GM21529 (cell line): ENCODE data around the gene NPEPPS.
"Not testable (repeated sequence)": the region's sequence is repeated elsewhere in the genome, so short reads cannot be mapped to it uniquely, and the experiment has no call there.

Source experiments
- ATAC-seq: cut with Tn5 transposase; IDR thresholded peaks from one replicate; pipeline ENCODE4 v1.9.1; 2021; ENCODE audit not compliant: unreplicated experiment

NPEPPS gene

GRCh38 chr17:47530557-47531232 is at the start of gene NPEPPS:
Gene NPEPPS, plus strand, starts transcription at chr17:47531108. Its CDS starts 193 bp downstream, at chr17:47531301.
- peak; percentile 67 for ATAC-seq

- peak; percentile 7 for ATAC-seq
These were observed 39.1 kb upstream of the NPEPPS start for GRCh38 chr17:47491841-47492212.

GRCh38 chr17:47499074-47499473 is 31.8 kb upstream of the NPEPPS start:
- not testable (repeated sequence) for ATAC-seq

- not testable (repeated sequence) for ATAC-seq
These were observed 31.4 kb upstream of the NPEPPS start for GRCh38 chr17:47499494-47499893.

- not testable (repeated sequence) for ATAC-seq
These were observed 30.3 kb upstream of the NPEPPS start for GRCh38 chr17:47500620-47501019.

GRCh38 chr17:47502122-47502731 is 28.7 kb upstream of the NPEPPS start:
- ATAC-seq = not testable (repeated sequence)

- not testable (repeated sequence) for ATAC-seq
These were observed 28.0 kb upstream of the NPEPPS start for GRCh38 chr17:47502776-47503455.

GRCh38 chr17:47511701-47512146 is 19.2 kb upstream of the NPEPPS start:
- ATAC-seq = not testable (repeated sequence)

GRCh38 chr17:47513301-47513700 is 17.6 kb upstream of the NPEPPS start:
- ATAC-seq = not testable (repeated sequence)

GRCh38 chr17:47518880-47519279 is 12.0 kb upstream of the NPEPPS start:
- not testable (repeated sequence) for ATAC-seq

- ATAC-seq = not testable (repeated sequence)
These were observed 11.5 kb upstream of the NPEPPS start for GRCh38 chr17:47519365-47519764.

GRCh38 chr17:47520279-47520678 is 10.6 kb upstream of the NPEPPS start:
- ATAC-seq = not testable (repeated sequence)

- ATAC-seq = not testable (repeated sequence)
These were observed 9.5 kb upstream of the NPEPPS start for GRCh38 chr17:47521434-47521833.

GRCh38 chr17:47522341-47522740 is 8.6 kb upstream of the NPEPPS start:
- not testable (repeated sequence) for ATAC-seq

- peak; percentile 34 for ATAC-seq
These were observed 419 bp downstream of the NPEPPS start for GRCh38 chr17:47531233-47531820.

GRCh38 chr17:47539085-47539484 is 8.2 kb downstream of the NPEPPS start:
- not testable (repeated sequence) for ATAC-seq

- ATAC-seq = not testable (repeated sequence)
These were observed 10.8 kb downstream of the NPEPPS start for GRCh38 chr17:47541676-47542075.

GRCh38 chr17:47544327-47544726 is 13.4 kb downstream of the NPEPPS start:
- ATAC-seq = not testable (repeated sequence)

- ATAC-seq = not testable (repeated sequence)
These were observed 23.8 kb downstream of the NPEPPS start for GRCh38 chr17:47554733-47555132.

- not testable (repeated sequence) for ATAC-seq
These were observed 25.2 kb downstream of the NPEPPS start for GRCh38 chr17:47556108-47556507.

- ATAC-seq = not testable (repeated sequence)
These were observed 29.7 kb downstream of the NPEPPS start for GRCh38 chr17:47560517-47561043.
